Colon (tissue), 2 donors: ENCODE data around the gene PWWP2B.

Experiments
- FAIRE-seq: peaks from 2 replicates; lab custom pipeline; 2012; peaks lifted over from hg19 to GRCh38; lab: Jason Lieb, UNC
- donor health status: control.
- donor health status: control.

PWWP2B gene

DNA sequence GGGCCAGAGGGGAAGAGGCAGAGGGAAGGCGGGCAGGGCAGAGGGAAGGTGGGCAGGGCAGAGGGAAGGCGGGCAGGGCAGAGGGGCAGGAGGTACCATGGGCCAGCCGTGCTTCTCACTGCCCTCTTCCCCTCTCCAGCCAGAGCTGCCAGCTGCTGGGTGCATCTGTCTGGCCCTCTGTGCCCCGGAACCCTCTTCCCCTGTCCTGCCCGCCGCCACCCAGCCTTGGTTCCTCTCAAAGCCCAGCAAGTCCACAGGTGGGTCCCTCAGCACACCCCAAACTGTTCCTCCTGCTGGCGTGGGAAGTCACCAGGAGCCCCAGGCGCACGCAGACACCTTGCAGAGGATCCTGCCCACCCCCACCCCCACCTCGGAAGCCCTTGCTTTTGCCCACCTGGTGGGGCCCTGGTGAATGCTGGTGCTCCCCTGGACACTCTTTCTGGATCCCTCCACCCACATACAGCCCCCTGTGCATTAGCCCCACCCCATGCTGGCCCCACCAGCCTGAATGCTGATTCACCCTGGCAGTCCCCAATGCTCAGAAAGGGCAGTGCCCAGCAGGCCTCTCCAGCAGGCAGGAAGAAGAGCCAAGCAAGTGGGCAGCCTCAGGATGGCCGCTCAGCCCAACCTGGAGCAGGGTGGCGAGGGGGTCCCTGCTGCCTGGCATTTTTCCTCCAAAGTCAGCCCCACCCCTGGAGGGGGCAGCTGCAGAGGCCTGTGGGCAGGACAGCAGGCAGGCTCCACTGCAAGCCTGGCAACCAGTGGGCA lies 1.9 kb upstream of the PWWP2B start:
- FAIRE-seq: no peak

DNA sequence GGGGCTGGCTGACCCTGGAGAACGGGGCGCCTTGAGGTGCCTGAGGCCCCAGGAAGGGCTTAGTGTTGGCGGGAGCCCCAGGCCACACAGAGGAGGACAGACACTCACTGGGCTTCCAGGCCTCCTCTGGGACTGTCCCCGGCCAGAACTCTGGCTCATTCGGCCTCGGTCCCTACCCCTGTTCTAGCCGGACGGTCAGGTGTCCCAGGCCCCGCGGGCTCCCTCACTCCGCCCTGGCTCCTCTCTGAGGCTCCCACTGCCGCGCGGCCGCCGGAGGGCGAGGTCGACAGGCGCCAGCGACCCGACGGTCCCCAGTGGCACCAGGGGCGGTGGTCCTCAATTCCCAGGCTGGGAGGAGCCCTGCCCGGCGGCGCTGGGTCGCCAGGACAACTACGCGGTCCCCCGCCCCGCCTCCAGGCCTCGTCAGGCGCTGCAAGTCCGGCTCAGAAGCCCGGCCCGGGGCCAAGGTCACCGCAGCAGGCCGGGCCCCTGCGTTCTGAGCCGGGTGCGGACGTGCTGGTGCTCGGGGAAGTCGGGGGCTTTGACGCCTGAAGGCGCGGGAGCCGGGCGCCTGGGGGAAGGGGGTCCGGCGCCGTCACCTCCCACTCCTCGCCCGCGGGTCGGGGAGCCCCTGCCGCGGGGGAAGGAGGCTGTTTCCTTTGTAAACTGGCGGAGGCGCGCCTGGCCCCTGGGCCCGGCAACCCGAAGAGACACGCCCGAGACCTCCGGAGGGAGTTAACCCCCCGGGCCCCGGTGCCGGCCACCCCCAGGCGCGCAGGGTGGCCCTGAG lies 1.1 kb upstream of the PWWP2B start:
- no peak for FAIRE-seq

GRCh38 chr10:132396494-132397035 lies 435 bp upstream of the PWWP2B start:
- no peak for FAIRE-seq

DNA sequence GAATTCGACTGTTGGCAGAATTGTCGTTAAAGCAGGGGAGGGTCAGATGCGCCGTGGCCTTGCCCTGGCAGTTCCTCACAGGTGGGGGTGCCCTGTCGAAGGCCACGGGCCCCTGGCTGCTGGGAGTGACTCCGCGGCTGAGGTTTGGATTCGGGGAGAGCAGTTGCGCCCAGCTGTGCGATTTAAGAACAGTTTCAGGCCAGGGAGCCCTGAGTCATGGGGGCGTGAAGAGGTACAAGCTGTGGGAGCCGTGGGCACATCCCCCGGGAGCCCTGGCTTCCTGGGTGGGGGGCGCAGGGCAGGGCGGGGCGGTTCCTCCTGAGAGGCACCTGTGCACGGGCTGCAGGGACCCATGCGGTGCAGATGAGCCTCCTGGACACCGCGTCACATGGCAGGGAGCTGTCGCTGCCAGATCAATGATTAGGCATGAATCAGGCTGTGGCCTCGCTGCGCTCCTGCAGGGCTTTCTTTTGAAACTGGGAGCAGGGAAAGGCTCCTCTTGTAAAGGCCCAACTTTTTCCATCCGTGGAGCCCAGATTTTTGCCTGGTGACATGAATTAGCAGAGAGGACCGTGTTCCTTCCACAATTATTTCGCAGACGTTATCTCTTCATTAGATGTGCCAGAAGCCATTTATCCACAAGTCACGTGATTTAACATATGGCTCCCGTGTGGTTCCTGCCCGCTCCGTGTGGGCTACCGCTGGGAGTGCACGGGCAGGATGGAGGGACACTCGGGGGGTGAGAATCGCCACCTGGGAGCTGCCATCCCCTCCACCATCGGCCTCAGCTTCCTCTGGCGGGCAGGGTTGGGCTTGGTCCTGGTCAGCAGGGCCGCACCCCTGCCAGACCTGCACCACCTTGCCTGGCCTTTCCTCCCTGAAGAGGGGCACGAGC lies 918 bp downstream of the PWWP2B start:
- no peak for FAIRE-seq

DNA sequence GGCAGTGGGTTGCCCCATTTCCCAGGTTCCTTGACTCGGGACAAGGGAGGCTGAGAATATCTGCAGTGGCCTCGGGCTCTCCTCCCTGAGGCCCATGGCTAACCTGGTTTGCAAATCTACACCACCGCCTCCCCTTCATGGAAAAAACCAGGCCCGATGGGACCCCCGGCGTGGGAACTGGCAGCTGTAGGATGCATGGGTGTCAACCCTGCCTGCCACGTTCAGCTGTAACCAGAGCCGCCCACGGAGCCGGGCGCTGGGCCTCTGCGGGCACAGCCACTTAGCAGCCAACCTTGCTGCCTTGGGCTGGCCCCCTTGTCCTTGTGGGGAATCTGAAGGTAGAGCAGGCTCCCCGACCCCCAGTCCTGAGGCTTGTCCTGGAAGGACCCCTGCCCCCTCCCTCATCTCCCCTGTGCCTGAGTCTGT lies 1.6 kb downstream of the PWWP2B start:
- no peak for FAIRE-seq

DNA sequence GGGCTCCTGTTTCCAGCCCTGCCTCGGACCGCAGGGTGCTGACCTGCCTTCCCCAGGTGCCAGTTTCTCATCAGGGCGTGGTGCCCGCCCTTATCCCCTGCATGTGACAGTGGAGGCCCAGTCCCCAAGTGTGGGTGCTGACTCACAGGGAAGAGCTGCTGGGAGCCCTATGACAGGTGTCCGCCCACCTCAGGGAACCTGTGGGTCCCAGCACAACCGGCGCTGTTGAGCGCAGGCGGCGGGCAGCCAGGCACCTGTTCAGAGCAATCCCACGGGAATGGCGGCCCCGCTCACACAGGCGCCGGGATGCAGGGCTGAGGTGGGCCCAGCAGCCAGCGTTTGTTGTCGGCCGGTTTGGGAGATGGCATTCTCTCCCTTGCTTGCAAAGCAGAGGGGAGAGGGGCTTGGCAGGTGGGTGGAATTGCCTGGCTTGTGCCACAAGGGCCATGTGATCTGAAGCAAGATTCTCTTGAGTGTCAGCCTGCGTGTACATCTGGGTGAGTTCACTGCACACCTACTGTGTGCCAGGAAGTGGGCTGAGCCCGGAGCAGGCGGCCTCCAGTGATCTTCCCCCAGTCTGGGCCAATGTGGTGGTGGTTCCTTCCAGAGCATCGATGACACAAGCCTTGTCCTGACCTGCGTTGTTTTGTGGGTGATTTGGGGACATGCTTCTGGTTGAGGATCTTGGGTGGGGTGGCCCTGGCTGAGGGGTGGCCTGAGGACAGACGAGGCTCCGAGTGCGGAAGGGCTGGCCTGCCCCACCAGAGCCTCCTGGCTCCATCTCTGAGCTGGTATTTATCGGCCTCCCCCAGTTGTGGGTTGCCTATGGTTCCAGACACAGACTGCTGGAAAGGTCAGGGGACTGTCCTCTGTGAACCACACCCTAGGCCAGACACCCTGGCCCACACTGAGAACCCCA lies 2.4 kb downstream of the PWWP2B start:
- FAIRE-seq: no peak

- FAIRE-seq: no peak
Observed at GRCh38 chr10:132400041-132400546, 3.1 kb downstream of the PWWP2B start.

DNA sequence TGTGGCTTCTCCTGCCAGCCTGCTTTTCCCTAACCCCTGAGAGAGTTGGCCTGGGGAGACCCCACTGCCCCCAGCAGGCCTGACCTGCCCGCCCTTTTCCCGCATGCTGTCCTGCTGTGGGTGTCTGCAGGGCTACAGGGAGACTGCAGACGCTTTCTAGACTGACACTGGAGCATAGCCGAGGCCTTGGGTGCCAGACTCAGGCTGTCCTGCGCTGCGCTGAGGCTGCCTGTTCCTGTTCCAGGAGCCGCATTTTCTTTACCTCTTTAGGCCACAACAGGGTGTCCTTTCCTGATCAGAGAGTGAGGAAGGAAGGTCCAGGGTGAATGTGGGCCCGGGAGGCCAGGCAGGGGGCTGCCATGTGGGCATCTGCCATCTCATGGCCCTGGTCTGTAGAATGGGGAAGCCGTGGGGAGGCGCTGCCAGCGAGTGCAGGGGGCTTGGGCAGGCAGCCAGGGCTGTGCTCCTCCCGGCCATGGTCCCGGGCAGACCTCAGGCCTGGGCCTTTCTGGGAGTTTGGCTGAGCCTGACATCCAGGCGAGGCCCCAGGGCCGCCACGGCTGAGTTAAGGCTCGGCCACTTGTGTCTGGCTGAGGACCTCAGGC lies 3.6 kb downstream of the PWWP2B start:
- FAIRE-seq: no peak

DNA sequence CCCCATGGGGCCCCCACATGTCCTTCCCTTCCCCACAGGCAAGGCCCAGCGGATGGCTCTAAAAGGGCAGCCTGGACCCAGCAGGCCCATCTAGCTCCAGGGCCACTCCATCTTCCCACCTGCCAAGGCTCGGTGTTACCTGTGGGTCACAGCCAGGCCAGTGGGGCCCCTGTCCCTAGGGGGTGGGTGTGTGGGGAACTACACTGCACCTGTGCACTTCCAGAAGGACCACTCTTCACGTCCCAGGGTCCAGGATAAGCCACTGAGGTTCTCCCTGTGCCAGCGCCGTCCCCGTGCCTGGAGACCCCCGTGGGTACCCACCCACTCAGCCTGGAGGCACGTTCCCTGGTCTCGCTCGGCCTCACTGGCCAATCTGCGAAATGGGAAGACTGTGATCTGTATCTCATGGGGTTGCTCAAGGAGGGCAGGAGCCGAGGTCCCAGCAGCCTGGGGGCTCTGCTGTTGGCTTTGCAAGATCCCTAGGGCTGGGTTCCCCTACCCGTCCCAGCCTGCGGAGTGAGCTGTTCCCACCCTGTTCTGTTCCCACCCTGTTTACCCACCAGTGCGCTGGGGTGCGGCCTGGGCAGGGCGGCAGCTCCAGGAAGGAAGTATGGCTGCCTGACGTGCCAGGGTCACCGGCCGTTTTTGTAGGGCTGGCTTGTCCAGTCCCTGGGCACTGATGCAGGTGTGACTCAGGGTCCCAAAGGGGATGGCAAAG lies 4.6 kb downstream of the PWWP2B start:
- FAIRE-seq: no peak

DNA sequence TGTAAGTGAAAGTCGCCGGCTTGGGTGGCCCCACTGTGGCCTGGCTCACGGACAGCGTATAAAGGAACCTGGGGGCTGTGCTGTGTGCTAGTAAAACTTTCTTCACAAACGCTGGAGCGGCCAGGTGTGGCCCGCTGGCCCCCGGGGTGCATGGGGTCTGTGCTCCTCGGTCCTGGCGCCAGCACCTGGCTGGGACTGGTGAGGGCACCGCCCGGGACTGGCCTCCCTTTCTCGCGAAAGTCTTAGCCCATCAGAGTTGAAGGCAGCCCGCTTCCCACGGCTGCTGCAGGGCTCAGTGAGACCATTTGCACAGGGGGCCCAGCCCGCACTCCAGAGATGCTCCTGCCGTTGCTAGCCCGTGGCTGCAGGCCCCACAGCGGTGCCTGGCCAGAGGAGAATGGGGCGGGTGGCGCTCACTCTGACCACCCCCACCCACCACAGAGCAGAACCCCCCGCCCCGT lies 5.8 kb downstream of the PWWP2B start:
- no peak for FAIRE-seq

- no peak for FAIRE-seq
Observed at GRCh38 chr10:132403511-132404168, 6.6 kb downstream of the PWWP2B start.

DNA sequence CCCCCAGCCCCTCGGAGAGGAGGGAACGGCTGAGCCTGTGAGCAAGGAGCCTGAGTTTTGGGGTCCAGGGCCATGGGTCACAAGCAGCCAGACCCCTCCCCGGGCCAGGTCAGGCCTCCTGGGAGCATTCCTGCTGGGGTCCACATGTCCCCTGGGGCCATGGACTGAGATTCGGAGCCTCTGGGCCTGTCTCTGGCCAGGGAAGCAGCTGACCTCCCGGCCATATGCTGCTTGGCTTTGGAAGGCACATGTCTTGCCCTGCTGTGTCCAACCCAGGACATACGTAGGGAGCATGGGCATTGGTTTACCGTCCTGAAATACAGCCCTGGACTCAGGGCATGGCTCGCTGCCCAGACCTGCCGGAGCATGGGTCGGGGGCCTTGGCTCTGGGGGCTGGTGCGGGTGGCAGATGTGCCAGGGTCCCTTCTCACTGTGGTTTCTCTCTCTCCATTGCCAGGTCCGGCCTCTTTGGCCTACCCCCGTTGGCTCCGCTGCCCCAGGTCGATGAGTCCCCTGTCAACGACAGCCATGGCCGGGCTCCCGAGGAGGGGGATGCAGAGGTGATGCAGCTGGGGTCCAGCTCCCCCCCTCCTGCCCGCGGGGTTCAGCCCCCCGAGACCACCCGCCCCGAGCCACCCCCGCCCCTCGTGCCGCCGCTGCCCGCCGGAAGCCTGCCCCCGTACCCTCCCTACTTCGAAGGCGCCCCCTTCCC lies 7.3 kb downstream of the PWWP2B start:
- no peak for FAIRE-seq

DNA sequence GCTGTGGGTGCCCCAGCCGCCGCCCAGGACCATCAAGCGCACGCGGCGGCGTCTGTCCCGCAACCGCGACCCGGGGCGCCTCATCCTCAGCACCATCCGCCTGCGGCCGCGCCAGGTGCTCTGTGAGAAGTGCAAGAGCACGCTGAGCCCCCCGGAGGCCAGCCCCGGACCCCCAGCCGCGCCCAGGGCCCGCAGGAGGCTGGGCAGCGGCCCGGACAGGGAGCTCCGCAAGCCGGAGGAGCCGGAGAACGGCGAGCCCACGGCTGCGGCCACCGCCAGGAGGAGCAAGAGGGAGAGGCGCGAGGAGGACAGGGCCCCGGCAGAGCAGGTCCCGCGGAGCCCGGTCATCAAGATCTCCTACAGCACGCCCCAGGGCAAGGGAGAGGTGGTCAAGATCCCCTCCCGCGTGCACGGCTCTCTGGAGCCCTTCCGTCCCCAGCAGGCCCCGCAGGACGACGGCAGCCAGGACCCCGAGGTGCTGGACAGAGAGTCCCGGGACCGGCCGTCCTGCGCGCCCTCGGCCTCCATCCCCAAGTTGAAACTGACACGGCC lies 8.0 kb downstream of the PWWP2B start:
- no peak for FAIRE-seq

- FAIRE-seq: no peak
Observed at GRCh38 chr10:132405463-132405991, 8.5 kb downstream of the PWWP2B start.

DNA sequence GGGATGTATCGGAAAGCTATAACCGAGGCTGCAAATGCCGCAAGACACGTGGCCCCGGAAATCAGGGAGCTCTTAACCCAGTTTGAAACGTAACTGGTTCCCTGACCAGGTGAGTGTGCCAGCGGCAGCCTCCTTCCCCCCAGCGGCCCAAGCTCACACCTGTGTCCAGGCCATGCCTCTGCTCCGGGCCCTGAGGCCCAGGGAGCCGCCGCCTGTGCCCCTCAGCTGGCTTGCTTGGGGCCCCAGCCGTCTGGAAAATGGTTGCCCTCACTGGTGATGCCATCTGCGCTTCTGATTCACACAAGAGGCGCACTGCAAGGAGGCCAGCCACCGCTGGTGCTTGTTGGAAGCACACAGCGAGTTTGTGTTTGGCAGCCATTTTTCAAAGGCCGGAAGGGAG lies 9.2 kb downstream of the PWWP2B start:
- no peak for FAIRE-seq

GRCh38 chr10:132406750-132407149 lies 9.8 kb downstream of the PWWP2B start:
- no peak for FAIRE-seq

- no peak for FAIRE-seq
Observed at GRCh38 chr10:132407243-132407746, 10.3 kb downstream of the PWWP2B start.

DNA sequence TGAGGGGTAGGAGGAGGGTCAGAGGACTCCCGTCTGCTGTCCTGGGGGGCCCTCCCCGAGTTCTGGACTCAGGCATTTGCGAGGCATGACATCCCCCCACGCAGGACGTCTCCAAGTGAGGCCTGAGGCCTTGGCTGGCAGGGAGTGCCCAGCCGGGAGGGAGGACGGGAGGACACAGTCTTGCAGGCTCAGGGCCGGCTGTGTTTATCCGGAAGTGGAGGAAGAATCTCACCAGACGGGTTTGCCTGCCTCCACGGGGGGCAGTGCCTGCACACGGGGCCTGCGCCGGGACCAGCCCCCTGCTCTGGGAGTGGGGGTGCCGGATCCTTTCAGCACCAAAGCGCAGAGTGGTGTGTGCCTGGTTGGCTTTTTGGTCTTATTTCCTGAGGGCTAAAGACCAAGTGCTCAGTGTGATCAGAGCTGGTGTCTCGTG lies 10.9 kb downstream of the PWWP2B start:
- FAIRE-seq: no peak
